H1 (cell line): ENCODE results near the gene MYH7.

ENCODE experiments used
- POLR2AphosphoS5 ChIP-seq: IDR thresholded peaks from 2 replicates; pipeline ENCODE4 v1.6.1; 2011; ENCODE audit warnings: low read depth, low read length
- TF ChIP-seq, protein P1 (sequence below), 3 experiments: IDR thresholded peaks; 1 replicate in 2 of 3; 2 replicates in 1 of 3; pipeline versions ENCODE4 v1.5.1 to v1.6.1; 2011; ENCODE audit warnings: low read length in 3 of 3, mild to moderate bottlenecking in 3 of 3, inconsistent platforms in 2 of 3, low read depth in 1 of 3, moderate library complexity in 1 of 3; ENCODE audit not compliant: insufficient read depth in 1 of 3; ENCODE audit errors: control extremely low read depth in 1 of 3

GRCh38 chr14:23372509-23372908, 63.0 kb downstream of the MYH7 start, which contains the start of gene IL25:
- no peak for TF ChIP-seq POLR2AphosphoS5
- TF ChIP-seq, protein P1, sequence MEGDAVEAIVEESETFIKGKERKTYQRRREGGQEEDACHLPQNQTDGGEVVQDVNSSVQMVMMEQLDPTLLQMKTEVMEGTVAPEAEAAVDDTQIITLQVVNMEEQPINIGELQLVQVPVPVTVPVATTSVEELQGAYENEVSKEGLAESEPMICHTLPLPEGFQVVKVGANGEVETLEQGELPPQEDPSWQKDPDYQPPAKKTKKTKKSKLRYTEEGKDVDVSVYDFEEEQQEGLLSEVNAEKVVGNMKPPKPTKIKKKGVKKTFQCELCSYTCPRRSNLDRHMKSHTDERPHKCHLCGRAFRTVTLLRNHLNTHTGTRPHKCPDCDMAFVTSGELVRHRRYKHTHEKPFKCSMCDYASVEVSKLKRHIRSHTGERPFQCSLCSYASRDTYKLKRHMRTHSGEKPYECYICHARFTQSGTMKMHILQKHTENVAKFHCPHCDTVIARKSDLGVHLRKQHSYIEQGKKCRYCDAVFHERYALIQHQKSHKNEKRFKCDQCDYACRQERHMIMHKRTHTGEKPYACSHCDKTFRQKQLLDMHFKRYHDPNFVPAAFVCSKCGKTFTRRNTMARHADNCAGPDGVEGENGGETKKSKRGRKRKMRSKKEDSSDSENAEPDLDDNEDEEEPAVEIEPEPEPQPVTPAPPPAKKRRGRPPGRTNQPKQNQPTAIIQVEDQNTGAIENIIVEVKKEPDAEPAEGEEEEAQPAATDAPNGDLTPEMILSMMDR (IDR thresholded peaks at IDR 0.05; ENCODE audit: control extremely low read depth in 1 of 3, insufficient read depth in 1 of 3, low read depth in 1 of 3, low read length in 3 of 3): no peak
